DOHH2 (cell line): ENCODE data around the gene NANS.

ENCODE experiments used
- CTCF ChIP-seq: fragments of 200-600 bp; sonication (generic); IDR thresholded peaks from one replicate; pipeline ENCODE4 v1.5.1; 2014; ENCODE audit warnings: antibody characterized with exemption, mild to moderate bottlenecking, low read depth, low read length; ENCODE audit not compliant: poor library complexity, severe bottlenecking
- EZH2phosphoT487 ChIP-seq: fragments of 200-600 bp; sonication (generic); IDR thresholded peaks from 2 replicates; pipeline ENCODE4 v1.6.1; 2017; ENCODE audit warnings: borderline replicate concordance, mild to moderate bottlenecking, antibody characterized with exemption, low read length, moderate library complexity, mixed read lengths

GRCh38 chr9:98021306-98022040, 35.1 kb upstream of the NANS start:
- TF ChIP-seq CTCF = no peak
- TF ChIP-seq EZH2phosphoT487 = no peak
